HCT116 (cell line): ENCODE measurements around the gene ASPHD1. TPM values are rescaled to one million over a fixed set of nuclear protein-coding genes. Genes with fewer than 3 reads are reported as not detected.

Experiments
- ATAC-seq: fragments of 200-7000 bp; cut with Tn5 transposase; 2 replicates; pipeline ENCODE4 v1.9.1; 2020; ENCODE audit warnings: mild to moderate bottlenecking, moderate library complexity
- BruUV-seq: library from RNA; stranded (reverse); fragments of 400-500 nt; replicated peaks from 2 replicates; lab custom pipeline; 2021; lab: Mats Ljungman, UMichigan
- CTCF ChIA-PET: fragments of 300-600 bp; sonication (Branson Sonifier 250); formaldehyde crosslinking; loops from one replicate; lab custom pipeline; 2021; ENCODE audit warnings: antibody characterized with exemption; lab: Charles Lee
- POLR2A ChIA-PET: fragments of 300-600, 350-600 bp; sonication (Branson Sonifier 250); formaldehyde crosslinking; loops from one replicate; lab custom pipeline; 2021; ENCODE audit warnings: antibody characterized with exemption; lab: Charles Lee
- RAD21 ChIA-PET, 2 experiments: fragments of 300-600 bp; sonication (Branson Sonifier 250); formaldehyde crosslinking; loops; one replicate each; lab custom pipeline; 2023; ENCODE audit warnings: low total read pairs in 2 of 2; ENCODE audit not compliant: uncharacterized antibody in 2 of 2, unreplicated experiment in 2 of 2, low non-redundant PET in 1 of 2; lab: Charles Lee
- DNase-seq: peaks from one replicate; pipeline ENCODE4 v3.0.0-alpha.2; 2010; ENCODE audit warnings: low read depth, low spot score
- H2AFZ ChIP-seq: fragments of 200-600 bp; shearing (Covaris generic), sonication (generic); 2 replicates; pipeline ENCODE4 v1.6.1; 2017; ENCODE audit warnings: low read depth, mixed run types, mixed read lengths, antibody characterized with exemption, low read length; ENCODE audit not compliant: poor library complexity, severe bottlenecking
- H3K27ac ChIP-seq: 2 replicates; pipeline ENCODE4 v1.5.1; 2012; ENCODE audit warnings: low read depth, low read length
- H3K27me3 ChIP-seq: fragments of 200-600 bp; sonication (generic); 2 replicates; pipeline ENCODE4 v1.6.1; 2016; ENCODE audit warnings: mixed run types, low read length, mixed read lengths; ENCODE audit not compliant: insufficient read depth
- H3K36me3 ChIP-seq, 2 experiments: fragments of 200-500 bp in 1 of 2; fragments of 200-600 bp in 1 of 2; sonication (Bioruptor generic) in 1 of 2; sonication (generic) in 1 of 2; 2 replicates each; pipeline versions ENCODE4 v1.5.1 to v1.6.1; 2014 to 2016; ENCODE audit warnings: low read length in 2 of 2, inconsistent platforms in 1 of 2, mixed read lengths in 1 of 2, mixed run types in 1 of 2; ENCODE audit not compliant: insufficient read depth in 2 of 2, control insufficient read depth in 1 of 2
- H3K4me1 ChIP-seq, 2 experiments: fragments of 200-600 bp in 1 of 2; sonication (generic) in 1 of 2; 2 replicates each; pipeline versions ENCODE4 v1.5.1 to v1.6.1; 2012 to 2017; ENCODE audit warnings: low read length in 2 of 2, inconsistent platforms in 1 of 2, mild to moderate bottlenecking in 1 of 2, mixed read lengths in 1 of 2, mixed run types in 1 of 2, moderate library complexity in 1 of 2; ENCODE audit not compliant: insufficient read depth in 2 of 2, control insufficient read depth in 1 of 2
- H3K4me2 ChIP-seq: fragments of 200-600 bp; sonication (generic); 2 replicates; pipeline ENCODE4 v1.6.1; 2017; ENCODE audit warnings: mixed run types, low read length, mixed read lengths
- H3K4me3 ChIP-seq, 2 experiments: fragments of 200-600 bp in 1 of 2; sonication (generic) in 1 of 2; replicated peaks in 1 of 2; 2 replicates each; pipeline ENCODE4 v1.5.1; 2011 to 2016; ENCODE audit warnings: low read length in 2 of 2, control low read depth in 1 of 2, low read depth in 1 of 2, mild to moderate bottlenecking in 1 of 2, mixed read lengths in 1 of 2, mixed run types in 1 of 2
- H3K79me2 ChIP-seq: fragments of 200-600 bp; sonication (generic); 2 replicates; pipeline ENCODE4 v1.6.1; 2017; ENCODE audit warnings: mild to moderate bottlenecking, mixed run types, low read length, moderate library complexity, mixed read lengths; ENCODE audit not compliant: insufficient read depth
- H3K9ac ChIP-seq: fragments of 200-600 bp; sonication (generic); 2 replicates; pipeline ENCODE4 v1.6.1; 2016; ENCODE audit warnings: low read length, mixed read lengths
- H3K9me2 ChIP-seq: fragments of 200-600 bp; sonication (generic), shearing (Covaris generic); 2 replicates; pipeline ENCODE4 v1.6.1; 2017; ENCODE audit warnings: mixed run types, mild to moderate bottlenecking, moderate library complexity; ENCODE audit not compliant: insufficient read depth
- H3K9me3 ChIP-seq, 2 experiments: fragments of 200-500 bp in 1 of 2; fragments of 200-600 bp in 1 of 2; sonication (Bioruptor generic) in 1 of 2; sonication (generic) in 1 of 2; 2 replicates each; pipeline ENCODE4 v1.6.1; 2014 to 2017; ENCODE audit warnings: low read length in 2 of 2, mixed read lengths in 2 of 2, inconsistent platforms in 1 of 2, low read depth in 1 of 2, mild to moderate bottlenecking in 1 of 2, mixed run types in 1 of 2, moderate library complexity in 1 of 2; ENCODE audit not compliant: control insufficient read depth in 1 of 2, insufficient read depth in 1 of 2
- H4K20me1 ChIP-seq: fragments of 200-600 bp; sonication (generic), shearing (Covaris generic); 2 replicates; pipeline ENCODE4 v1.6.1; 2017; ENCODE audit warnings: mixed run types, mild to moderate bottlenecking, moderate library complexity; ENCODE audit not compliant: insufficient read depth
- CBX3 ChIP-seq: IDR thresholded peaks from 2 replicates; pipeline ENCODE4 v1.6.1; 2012; ENCODE audit warnings: low read depth
- EGR1 ChIP-seq: IDR thresholded peaks from 2 replicates; pipeline ENCODE4 v1.6.1; 2012; ENCODE audit warnings: low read depth
- ELF1 ChIP-seq: IDR thresholded peaks from 2 replicates; pipeline ENCODE4 v1.6.1; 2012; ENCODE audit warnings: low read depth, borderline replicate concordance
- JUND ChIP-seq: IDR thresholded peaks from 2 replicates; pipeline ENCODE4 v1.6.1; 2012
- SIN3A ChIP-seq: IDR thresholded peaks from 2 replicates; pipeline ENCODE4 v1.6.1; 2012; ENCODE audit warnings: low read depth
- SP1 ChIP-seq: IDR thresholded peaks from 2 replicates; pipeline ENCODE4 v1.6.1; 2012; ENCODE audit warnings: low read depth
- SRF ChIP-seq: IDR thresholded peaks from 2 replicates; pipeline ENCODE4 v1.6.1; 2012; ENCODE audit warnings: low read depth
- TCF7L2 ChIP-seq: IDR thresholded peaks from 2 replicates; pipeline ENCODE4 v1.7.0; 2011; ENCODE audit warnings: borderline replicate concordance, inconsistent platforms; ENCODE audit not compliant: insufficient read depth, insufficient read length; ENCODE audit errors: extremely low read depth
- YY1 ChIP-seq: IDR thresholded peaks from 2 replicates; pipeline ENCODE4 v1.6.1; 2011; ENCODE audit warnings: low read length, low read depth, moderate library complexity, mild to moderate bottlenecking; ENCODE audit not compliant: insufficient replicate concordance; ENCODE audit errors: extremely low read depth
- ZFX ChIP-seq: fragments of 450-650 bp; IDR thresholded peaks from 2 replicates; pipeline ENCODE4 v1.6.1; 2017
- ZNF274 ChIP-seq: fragments of 200-500 bp; sonication (Bioruptor generic); IDR thresholded peaks from 2 replicates; pipeline ENCODE4 v1.6.1; 2014; ENCODE audit warnings: mild to moderate bottlenecking, low read depth, low read length, inconsistent platforms
- intact Hi-C: fragments of 100-400 bp; cut with micrococcal nuclease; formaldehyde crosslinking; loops from 2 replicates; pipeline ENCODE4 v1.10.0; 2022
- total RNA-seq: library from RNA; stranded (reverse); gene quantifications from one replicate; pipeline ENCODE4 v1.2.1, GENCODE V29; 2021; ENCODE audit not compliant: unreplicated experiment
- TF ChIP-seq, protein P1 (sequence below): IDR thresholded peaks from 2 replicates; pipeline ENCODE4 v1.6.1; 2012; ENCODE audit warnings: low read depth
- TF ChIP-seq, protein P2 (sequence below): IDR thresholded peaks from 2 replicates; pipeline ENCODE4 v1.6.1; 2012
- TF ChIP-seq, protein P3 (sequence below), 3 experiments: fragments of 200-600 bp in 1 of 3; sonication (generic) in 1 of 3; IDR thresholded peaks in 2 of 3; conservative IDR thresholded peaks in 1 of 3; 2 replicates each; pipeline ENCODE4 v1.5.1; 2012 to 2017; ENCODE audit warnings: low read depth in 2 of 3, low read length in 2 of 3, antibody characterized with exemption in 1 of 3, borderline replicate concordance in 1 of 3, control low read depth in 1 of 3, mild to moderate bottlenecking in 1 of 3, mixed read lengths in 1 of 3, mixed run types in 1 of 3, moderate library complexity in 1 of 3; ENCODE audit not compliant: insufficient read depth in 1 of 3
- TF ChIP-seq, protein P4 (sequence below): IDR thresholded peaks from 2 replicates; pipeline ENCODE4 v1.6.1; 2012
- TF ChIP-seq, protein P5 (sequence below): IDR thresholded peaks from 2 replicates; pipeline ENCODE4 v1.6.1; 2011; ENCODE audit warnings: mild to moderate bottlenecking, low read length, moderate library complexity; ENCODE audit not compliant: insufficient replicate concordance; ENCODE audit errors: extremely low read depth

Gene ASPHD1
- total RNA-seq, 1 experiment from 2014 or later = 18.4 TPM

DNA sequence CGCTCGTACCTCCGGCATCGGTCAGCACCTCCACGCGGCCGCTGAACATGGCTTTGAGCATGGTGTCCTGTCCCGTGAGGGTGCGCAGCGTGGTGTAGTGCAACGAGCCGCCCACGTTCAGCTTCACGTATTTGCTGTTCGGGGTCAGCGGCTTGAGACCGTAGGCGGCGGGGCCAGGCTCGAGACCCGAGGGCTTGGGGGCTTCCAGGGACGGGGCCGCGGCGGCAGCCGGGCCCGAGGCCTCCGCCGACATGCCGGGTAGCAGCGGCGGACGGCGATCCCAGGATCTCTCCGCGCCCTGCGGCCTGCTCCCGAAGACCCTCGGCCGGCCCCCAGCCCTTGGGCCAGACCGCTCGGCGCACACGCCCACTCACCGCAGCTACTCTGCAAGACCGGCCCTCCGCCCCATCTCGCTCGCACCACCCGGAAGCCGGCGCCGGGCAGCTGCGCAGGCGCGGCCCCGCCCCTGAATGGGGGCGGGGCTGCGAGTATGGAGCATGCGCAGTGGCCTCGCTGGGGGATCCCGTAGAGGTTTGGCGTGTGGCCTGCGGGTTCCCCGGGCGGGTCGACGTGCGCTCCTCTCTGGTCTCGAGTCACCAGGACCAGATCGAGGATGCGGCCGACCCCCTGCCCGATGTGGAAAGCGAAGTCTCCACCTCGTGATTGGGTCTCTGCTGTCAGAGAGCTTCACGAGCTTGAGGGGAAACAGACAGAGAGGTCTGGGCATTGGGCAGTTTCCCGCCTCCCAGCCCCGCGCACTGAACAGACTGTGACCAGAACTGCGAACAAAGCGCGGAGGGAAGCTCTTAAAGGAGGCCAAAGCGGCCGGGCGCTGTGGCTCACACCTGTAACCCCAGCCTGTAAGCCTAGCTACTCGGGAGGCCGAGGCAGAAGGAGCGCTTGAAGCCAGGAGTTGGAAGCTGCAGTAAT is 25.8 kb downstream of the ASPHD1 start, which contains the start of gene KCTD13:
TSS of gene KCTD13 (minus strand) at position 446 of the 930 bp plus-strand sequence. CDS start at position 253, 193 bp downstream.
- Histone ChIP-seq H3K9ac (peak within 1 kb of the TSS; percentile 89), H3K9me3 (no peaks in the 10 kb centered on the region), H4K20me1 (no peaks in the 10 kb centered on the region), H3K4me1 (peaks cover 12 to 23% of the 10 kb centered on the region in 2 experiments), H3K79me2 (peaks cover 44% of the 10 kb centered on the region), H3K36me3 (peaks cover 14% of the 10 kb centered on the region in 2 experiments; a peak in 3 of 4 replicates), H3K9me2 (no peaks in the 10 kb centered on the region), H3K4me3 (peak within 1 kb of the TSS; percentile 60 to 92), H3K4me2 (peak within 1 kb of the TSS; percentile 99), H3K27me3 (no peaks in the 10 kb centered on the region), H3K27ac (peak within 1 kb of the TSS; percentile 78), H2AFZ (no peak within 1 kb of the TSS)
- intact Hi-C loops = loop anchor here (5.0 kb wide), 1 partner anchor 46 kb away; the partner anchor contains the start of gene TAOK2
- ChIA-PET CTCF (interaction anchor here (0.5 to 1.1 kb wide), 5 partner anchors 8 to 225 kb away, joined by 3 read pairs; partner anchors contain the start of gene TAOK2), RAD21 (interaction anchor here (0.6 to 1.3 kb wide), 3 partner anchors 18 to 237 kb away, joined by 3 read pairs; no protein-coding TSS in a partner anchor), POLR2A (interaction anchor here (0.6 to 2.5 kb wide), 6 partner anchors 12 to 724 kb away, joined by 3 to 9 read pairs (median 6); partner anchors contain the start of genes ASPHD1, PRR14, SEZ6L2 and TAOK2)
- peak; percentile 95 for ATAC-seq
- DNase-seq = peak; percentile 48
- no TSS peak for BruUV-seq
- TF ChIP-seq, protein P1, sequence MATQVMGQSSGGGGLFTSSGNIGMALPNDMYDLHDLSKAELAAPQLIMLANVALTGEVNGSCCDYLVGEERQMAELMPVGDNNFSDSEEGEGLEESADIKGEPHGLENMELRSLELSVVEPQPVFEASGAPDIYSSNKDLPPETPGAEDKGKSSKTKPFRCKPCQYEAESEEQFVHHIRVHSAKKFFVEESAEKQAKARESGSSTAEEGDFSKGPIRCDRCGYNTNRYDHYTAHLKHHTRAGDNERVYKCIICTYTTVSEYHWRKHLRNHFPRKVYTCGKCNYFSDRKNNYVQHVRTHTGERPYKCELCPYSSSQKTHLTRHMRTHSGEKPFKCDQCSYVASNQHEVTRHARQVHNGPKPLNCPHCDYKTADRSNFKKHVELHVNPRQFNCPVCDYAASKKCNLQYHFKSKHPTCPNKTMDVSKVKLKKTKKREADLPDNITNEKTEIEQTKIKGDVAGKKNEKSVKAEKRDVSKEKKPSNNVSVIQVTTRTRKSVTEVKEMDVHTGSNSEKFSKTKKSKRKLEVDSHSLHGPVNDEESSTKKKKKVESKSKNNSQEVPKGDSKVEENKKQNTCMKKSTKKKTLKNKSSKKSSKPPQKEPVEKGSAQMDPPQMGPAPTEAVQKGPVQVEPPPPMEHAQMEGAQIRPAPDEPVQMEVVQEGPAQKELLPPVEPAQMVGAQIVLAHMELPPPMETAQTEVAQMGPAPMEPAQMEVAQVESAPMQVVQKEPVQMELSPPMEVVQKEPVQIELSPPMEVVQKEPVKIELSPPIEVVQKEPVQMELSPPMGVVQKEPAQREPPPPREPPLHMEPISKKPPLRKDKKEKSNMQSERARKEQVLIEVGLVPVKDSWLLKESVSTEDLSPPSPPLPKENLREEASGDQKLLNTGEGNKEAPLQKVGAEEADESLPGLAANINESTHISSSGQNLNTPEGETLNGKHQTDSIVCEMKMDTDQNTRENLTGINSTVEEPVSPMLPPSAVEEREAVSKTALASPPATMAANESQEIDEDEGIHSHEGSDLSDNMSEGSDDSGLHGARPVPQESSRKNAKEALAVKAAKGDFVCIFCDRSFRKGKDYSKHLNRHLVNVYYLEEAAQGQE = no peak
- TF ChIP-seq, protein P2, sequence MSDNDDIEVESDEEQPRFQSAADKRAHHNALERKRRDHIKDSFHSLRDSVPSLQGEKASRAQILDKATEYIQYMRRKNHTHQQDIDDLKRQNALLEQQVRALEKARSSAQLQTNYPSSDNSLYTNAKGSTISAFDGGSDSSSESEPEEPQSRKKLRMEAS = peak; percentile 54
- peak; percentile 80 for TF ChIP-seq ZFX
- TF ChIP-seq, protein P3, sequence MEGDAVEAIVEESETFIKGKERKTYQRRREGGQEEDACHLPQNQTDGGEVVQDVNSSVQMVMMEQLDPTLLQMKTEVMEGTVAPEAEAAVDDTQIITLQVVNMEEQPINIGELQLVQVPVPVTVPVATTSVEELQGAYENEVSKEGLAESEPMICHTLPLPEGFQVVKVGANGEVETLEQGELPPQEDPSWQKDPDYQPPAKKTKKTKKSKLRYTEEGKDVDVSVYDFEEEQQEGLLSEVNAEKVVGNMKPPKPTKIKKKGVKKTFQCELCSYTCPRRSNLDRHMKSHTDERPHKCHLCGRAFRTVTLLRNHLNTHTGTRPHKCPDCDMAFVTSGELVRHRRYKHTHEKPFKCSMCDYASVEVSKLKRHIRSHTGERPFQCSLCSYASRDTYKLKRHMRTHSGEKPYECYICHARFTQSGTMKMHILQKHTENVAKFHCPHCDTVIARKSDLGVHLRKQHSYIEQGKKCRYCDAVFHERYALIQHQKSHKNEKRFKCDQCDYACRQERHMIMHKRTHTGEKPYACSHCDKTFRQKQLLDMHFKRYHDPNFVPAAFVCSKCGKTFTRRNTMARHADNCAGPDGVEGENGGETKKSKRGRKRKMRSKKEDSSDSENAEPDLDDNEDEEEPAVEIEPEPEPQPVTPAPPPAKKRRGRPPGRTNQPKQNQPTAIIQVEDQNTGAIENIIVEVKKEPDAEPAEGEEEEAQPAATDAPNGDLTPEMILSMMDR (IDR thresholded peaks at IDR 0.05 in 2 of 3, conservative IDR thresholded peaks at IDR 0.05 in 1 of 3; ENCODE audit: borderline replicate concordance in 1 of 3, insufficient read depth in 1 of 3, low read depth in 2 of 3, low read length in 2 of 3) = no peak
- no peak for TF ChIP-seq SP1
- no peak for TF ChIP-seq TCF7L2
- no peak for TF ChIP-seq YY1
- peak; percentile 74 for TF ChIP-seq ELF1
- no peak for TF ChIP-seq CBX3
- TF ChIP-seq EGR1 = peak; percentile 87
- TF ChIP-seq, protein P4, sequence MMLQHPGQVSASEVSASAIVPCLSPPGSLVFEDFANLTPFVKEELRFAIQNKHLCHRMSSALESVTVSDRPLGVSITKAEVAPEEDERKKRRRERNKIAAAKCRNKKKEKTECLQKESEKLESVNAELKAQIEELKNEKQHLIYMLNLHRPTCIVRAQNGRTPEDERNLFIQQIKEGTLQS = no peak
- no peak for TF ChIP-seq ZNF274
- TF ChIP-seq, protein P5, sequence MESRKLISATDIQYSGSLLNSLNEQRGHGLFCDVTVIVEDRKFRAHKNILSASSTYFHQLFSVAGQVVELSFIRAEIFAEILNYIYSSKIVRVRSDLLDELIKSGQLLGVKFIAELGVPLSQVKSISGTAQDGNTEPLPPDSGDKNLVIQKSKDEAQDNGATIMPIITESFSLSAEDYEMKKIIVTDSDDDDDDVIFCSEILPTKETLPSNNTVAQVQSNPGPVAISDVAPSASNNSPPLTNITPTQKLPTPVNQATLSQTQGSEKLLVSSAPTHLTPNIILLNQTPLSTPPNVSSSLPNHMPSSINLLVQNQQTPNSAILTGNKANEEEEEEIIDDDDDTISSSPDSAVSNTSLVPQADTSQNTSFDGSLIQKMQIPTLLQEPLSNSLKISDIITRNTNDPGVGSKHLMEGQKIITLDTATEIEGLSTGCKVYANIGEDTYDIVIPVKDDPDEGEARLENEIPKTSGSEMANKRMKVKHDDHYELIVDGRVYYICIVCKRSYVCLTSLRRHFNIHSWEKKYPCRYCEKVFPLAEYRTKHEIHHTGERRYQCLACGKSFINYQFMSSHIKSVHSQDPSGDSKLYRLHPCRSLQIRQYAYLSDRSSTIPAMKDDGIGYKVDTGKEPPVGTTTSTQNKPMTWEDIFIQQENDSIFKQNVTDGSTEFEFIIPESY = no peak
- TF ChIP-seq SIN3A = peak; percentile 68
- no peak for TF ChIP-seq SRF
- no peak for TF ChIP-seq JUND
